ENCODE measurements around the gene SMTN.

Gene SMTN

GRCh38 chr22:31122532-31123291 lies 41.6 kb downstream of the SMTN start, which contains the start of gene INPP5J:
INPP5J (plus strand) TSS chr22:31122966; CDS start chr22:31123015, 49 bp downstream.
- TF ChIP-seq CTCF (IDR thresholded peaks at IDR 0.05; ENCODE audit: low read depth, low read length, missing control alignments): no peak
- in situ Hi-C loops (cut with HindIII; ENCODE audit: low pct_ligation_motif_present, low sequenced_read_pairs): no loop called here
- Histone ChIP-seq H3K27ac (no peak within 1 kb of the TSS), H3K36me3 (replicated peaks) (no peaks in the 10 kb centered on the region), H3K27me3 (replicated peaks) (no peaks in the 10 kb centered on the region), H3K4me3 (ENCODE audit: low read depth, low read length) (peak within 1 kb of the TSS; percentile 55)
- peak; percentile 45 for DNase-seq

GRCh38 chr22:31123292-31123602 lies 42.1 kb downstream of the SMTN start:
- in situ Hi-C loops (cut with HindIII; ENCODE audit: low pct_ligation_motif_present, low sequenced_read_pairs): no loop called here
- H3K27ac ChIP-seq: no peak overlapping the region
- H3K4me3 ChIP-seq (ENCODE audit: low read depth, low read length): peak overlapping the region; percentile 55

GRCh38 chr22:31124290-31124689 lies 43.2 kb downstream of the SMTN start:
- Histone ChIP-seq H3K36me3 (replicated peaks) (no peaks in the 10 kb centered on the region), H3K4me3 (ENCODE audit: low read depth, low read length) (no peak overlapping the region), H3K27ac (no peak overlapping the region), H3K27me3 (replicated peaks) (no peaks in the 10 kb centered on the region)
- DNase-seq: no peak
- in situ Hi-C loops (cut with HindIII; ENCODE audit: low pct_ligation_motif_present, low sequenced_read_pairs): no loop called here
- TF ChIP-seq CTCF (IDR thresholded peaks at IDR 0.05; ENCODE audit: low read depth, low read length, missing control alignments): no peak

More at GRCh38 chr22:31123292-31123602, 42.1 kb downstream of the SMTN start:
- Histone ChIP-seq H3K36me3 (replicated peaks) (no peaks in the 10 kb centered on the region), H3K27me3 (replicated peaks) (no peaks in the 10 kb centered on the region)
- TF ChIP-seq CTCF (IDR thresholded peaks at IDR 0.05; ENCODE audit: low read depth, low read length, missing control alignments): no peak
- no peak for DNase-seq

- Histone ChIP-seq H3K27ac (no peak overlapping the region), H3K36me3 (replicated peaks) (no peaks in the 10 kb centered on the region), H3K27me3 (replicated peaks) (no peaks in the 10 kb centered on the region), H3K4me3 (ENCODE audit: low read depth, low read length) (no peak overlapping the region)
- in situ Hi-C loops (cut with HindIII; ENCODE audit: low pct_ligation_motif_present, low sequenced_read_pairs): no loop called here
- no peak for DNase-seq
- no peak for TF ChIP-seq CTCF (IDR thresholded peaks at IDR 0.05; ENCODE audit: low read depth, low read length, missing control alignments)
Measured at GRCh38 chr22:31124811-31125465, 43.8 kb downstream of the SMTN start.

- no peaks in the 10 kb centered on the region for H3K36me3 ChIP-seq (replicated peaks)
- in situ Hi-C loops (cut with HindIII; ENCODE audit: low pct_ligation_motif_present, low sequenced_read_pairs): no loop called here
- H3K4me3 ChIP-seq (ENCODE audit: low read depth, low read length): no peak overlapping the region
- TF ChIP-seq CTCF (IDR thresholded peaks at IDR 0.05; ENCODE audit: low read depth, low read length, missing control alignments): no peak
- no peaks in the 10 kb centered on the region for H3K27me3 ChIP-seq (replicated peaks)
- DNase-seq: no peak
- no peak overlapping the region for H3K27ac ChIP-seq
Measured at GRCh38 chr22:31125521-31126117, 44.5 kb downstream of the SMTN start.

Data from brain microvascular endothelial cell (primary cell).